Measurements from ENCODE around the gene PARD6B.
"Not testable (repeated sequence)": the region's sequence is repeated elsewhere in the genome, so short reads cannot be mapped to it uniquely, and the experiment has no call there.

The PARD6B gene

DNA sequence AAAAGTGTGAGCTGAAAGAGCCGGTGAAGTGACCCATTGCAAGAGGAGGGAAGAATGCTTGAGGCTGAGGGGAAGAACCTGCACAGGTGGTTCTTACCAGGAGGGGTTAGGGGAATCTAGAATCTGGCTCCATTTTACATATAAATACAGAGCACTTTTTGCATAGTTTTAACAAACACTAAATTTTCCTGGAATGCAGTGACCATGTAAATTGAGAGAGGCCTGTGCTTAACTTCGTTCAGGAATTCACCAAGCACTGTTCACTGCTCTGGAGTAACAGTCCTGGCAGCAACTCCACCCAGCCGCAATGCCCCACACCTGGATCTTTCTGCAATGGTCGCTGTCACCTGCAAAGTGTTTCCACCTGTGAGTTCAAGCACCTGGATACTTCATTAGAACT, 26.9 kb upstream of the PARD6B start:
- DNase-seq: no peak

DNA sequence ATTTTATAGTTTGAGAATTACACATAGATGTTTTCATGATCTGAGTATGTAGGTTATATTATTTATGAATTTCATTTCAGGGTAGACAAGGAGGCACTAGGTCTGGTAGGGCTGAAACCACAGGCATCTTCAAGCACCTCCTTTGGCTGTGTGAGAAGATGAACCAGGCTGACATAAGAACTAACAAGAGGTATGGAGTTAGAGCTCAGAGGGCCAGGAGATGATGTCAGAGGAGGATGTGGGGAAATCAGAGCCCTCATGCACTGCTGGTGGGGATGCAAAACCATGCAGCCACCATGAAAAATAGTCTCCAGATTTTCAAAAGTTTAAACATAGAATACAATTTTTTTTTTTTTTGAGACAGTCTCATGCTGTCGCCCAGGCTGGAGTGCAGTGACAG, 26.4 kb upstream of the PARD6B start:
- DNase-seq: no peak

- no peak for DNase-seq
These were observed 22.3 kb upstream of the PARD6B start for GRCh38 chr20:50708845-50709635.

DNA sequence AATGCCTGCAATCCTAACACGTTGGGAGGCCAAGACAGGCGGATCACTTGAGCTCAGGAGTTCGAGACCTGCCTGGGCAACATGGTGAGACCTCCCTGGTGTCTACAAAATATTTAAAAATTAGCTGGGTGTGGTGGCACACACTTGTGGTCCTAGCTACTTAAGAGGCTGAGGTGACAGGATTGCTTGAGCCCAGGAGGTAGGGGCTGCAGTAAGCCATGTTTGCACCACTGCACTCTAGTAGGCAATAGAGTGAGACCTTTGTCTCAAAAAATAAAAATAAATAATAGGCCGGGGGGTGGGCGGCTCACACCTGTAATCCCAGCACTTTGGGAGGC, 21.8 kb upstream of the PARD6B start:
- no peak for DNase-seq

- DNase-seq: no peak
These were observed 20.8 kb upstream of the PARD6B start for GRCh38 chr20:50710492-50711063.

DNA sequence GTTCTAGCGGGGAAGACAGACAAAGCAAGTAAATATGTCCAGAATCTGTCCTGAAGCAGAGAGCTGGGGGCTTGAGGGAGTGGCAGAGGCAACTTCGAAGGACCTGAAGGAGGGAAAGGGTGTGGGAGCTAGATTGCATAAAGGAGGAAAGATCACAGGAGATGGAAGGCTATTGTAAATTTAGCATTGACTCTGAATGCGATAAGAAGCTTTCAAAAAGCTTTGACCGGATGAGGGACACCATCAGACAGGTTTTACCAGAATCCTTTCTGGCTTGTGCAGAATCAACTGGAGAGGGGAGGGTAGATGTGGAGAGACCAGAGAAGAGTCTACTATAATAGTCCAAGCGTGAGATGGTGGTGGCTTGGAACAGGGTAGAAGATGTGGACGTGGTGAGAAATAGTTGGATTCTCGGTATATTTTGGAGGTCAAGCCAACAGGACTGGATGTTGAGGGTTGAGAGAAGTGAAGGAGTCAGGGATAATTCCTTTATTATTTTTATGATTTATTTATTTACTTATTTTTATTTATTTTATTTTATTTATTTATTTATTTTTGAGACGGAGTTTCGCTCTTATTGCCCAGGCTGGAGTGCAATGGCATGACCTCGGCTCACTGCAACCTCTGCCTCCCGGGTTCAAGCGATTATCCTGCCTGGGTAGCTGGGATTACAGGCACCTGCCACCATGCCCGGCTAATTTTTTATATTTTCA, 20.1 kb upstream of the PARD6B start:
- DNase-seq: no peak

DNA sequence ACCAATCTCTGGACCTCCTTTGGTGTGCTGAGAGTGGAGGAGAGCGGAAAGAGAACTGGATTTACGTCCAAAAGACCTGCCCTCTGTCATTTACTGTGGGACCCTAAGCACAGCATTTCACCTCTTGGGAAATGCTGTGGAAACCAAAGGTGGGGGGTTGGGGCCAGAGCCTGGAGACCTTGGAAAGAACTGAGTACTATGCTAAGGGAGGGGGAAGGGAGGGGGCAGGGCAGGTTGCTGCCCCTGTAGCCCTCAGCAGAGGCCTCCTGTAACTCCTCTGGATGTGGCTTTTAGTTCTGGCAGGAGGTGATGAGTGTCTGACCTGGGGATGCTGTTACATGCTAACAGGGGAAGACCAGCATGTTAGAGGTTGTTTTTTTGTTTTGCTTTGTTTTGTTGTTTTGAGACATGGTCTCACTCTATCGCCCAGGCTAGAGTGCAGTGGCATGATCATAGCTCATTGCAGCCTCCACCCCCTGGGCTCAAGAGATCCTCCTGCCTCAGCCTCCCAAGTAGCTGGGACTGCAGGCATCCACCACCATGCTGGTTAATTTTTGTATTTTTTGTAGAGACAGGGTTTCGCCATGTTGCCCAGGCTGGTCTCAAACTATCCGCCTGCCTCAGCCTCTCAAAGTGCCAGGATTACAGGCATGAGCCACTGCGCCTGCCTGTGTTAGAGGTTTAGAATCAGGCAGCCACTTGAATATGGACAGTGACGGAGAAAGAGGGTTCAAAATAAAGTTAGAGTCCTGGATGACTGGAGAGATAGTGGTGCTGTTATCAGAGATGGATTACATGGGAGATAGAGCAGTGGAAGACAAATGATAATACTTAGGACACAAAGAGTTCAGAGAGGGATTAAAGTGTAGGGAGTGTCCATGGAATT, 18.4 kb upstream of the PARD6B start:
- no peak for DNase-seq

DNA sequence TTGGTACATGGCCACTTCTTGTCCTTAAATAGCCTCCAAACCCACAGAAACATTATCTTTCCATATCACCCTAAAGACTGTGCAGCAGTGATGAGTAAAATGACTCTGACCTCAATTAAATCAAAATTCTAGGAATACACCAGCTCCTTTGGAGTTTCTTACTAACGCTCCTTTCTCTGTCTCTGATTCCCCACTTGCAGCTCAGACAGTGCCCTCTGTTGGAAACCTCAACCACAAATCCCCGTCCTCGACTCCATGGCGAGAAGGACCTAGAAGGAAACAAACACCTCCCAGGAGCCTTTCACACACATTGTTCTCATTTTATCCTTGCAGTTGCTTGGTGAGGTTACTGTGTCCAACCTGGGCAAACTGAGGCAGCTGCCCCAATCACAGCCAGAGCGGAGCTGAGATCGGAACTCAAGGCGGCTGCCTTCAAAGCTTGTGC, 17.7 kb upstream of the PARD6B start:
- DNase-seq: no peak

DNA sequence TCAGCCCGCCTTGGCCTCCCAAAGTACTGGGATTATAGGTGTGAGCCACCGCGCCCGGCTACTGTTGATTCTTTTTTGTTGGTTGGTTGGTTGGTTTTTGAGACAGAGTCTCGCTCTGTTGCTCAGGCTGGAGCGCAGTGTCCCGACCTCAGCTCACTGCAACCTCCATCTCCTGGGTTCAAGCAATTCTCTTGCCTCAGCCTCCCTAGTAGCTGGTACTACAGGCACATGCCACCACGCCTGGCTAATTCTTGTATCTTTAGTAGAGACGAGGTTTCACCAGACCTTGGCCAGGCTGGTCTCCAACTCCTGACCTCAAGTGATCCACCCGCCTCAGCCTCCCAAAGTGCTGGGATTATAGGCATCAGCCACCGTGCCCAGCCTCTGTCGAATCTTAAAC, 17.0 kb upstream of the PARD6B start:
- not testable (repeated sequence) for DNase-seq

DNA sequence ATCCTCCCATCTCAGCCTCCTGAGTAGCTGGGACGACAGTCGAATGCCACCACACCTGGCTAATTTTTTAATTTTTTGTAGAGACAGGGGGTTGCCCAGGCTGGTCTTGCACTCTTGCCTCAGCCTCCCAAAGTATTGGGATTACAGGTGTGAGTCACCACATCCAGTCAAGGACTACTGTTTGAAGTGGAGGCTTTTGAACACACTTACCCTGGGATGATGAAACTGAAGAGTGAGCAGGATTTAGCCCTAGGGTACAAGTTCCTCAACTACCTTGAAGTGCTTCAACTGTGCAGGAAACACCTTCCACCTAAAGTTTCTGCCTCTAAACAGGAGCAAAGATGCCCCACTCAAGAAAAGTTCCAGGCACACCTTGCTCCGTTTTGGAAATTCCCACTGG, 15.7 kb upstream of the PARD6B start:
- no peak for DNase-seq

DNA sequence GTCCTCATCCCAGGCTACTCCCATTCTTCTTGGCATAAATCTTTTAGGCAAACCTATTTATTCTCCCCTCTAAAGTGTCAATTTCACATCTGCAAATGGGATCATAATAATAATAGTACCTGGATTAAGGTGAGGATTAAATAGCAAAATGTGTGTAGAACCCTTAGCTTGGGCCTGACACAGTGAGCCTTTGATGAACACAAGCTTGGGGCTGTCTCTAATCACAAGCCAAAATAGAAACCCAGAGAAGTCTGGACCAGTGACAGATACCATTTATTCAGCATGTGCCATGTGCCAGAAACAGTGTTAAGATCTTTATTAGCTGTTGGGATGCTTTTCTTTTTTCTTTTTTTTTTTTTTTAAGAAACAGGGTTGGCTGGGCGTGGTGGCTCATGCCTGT, 14.9 kb upstream of the PARD6B start:
- DNase-seq: no peak

GRCh38 chr20:50717312-50717711, 14.1 kb upstream of the PARD6B start:
- DNase-seq: no peak

GRCh38 chr20:50717974-50718761, 13.2 kb upstream of the PARD6B start:
- DNase-seq: no peak

DNA sequence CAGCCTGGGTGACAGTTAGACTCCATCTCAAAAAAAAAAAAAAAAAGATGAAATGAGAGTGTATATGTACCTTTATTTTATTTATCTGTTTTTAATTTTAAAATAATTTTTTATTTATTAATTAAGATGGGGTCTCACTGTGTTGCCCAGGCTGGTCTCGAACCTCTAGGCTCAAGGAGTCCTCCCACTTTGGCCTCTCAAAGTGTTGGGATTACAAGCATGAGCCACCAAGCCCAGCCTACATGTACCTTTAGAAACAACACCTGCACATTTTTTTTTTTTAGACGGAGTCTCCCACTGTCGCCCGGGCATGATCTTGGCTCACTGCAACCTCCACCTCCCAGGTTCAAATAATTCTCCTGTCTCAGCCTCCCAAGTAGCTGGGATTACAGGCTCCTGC, 12.1 kb upstream of the PARD6B start:
- DNase-seq: no peak

DNA sequence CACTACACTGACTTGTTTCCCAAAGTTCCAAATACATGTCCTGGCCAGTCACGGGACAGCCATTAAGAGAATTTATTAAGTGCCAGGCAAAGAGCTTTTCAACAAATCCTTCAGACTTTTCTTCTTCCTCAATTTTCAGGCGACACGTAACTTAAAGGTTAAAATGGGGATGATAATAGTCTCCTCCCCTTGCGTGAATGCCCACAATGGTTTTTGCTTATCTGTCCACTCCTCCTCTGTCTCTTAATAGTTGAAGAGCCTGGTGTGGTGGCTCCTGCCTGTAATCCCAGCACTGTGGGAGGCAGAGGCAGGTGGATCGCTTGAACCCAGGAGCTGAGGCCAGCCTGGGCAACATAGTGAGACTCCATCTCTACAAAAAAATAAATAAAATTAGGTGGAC, 11.4 kb upstream of the PARD6B start:
- DNase-seq: no peak

- no peak for DNase-seq
These were observed 10.8 kb upstream of the PARD6B start for GRCh38 chr20:50720582-50720981.

DNA sequence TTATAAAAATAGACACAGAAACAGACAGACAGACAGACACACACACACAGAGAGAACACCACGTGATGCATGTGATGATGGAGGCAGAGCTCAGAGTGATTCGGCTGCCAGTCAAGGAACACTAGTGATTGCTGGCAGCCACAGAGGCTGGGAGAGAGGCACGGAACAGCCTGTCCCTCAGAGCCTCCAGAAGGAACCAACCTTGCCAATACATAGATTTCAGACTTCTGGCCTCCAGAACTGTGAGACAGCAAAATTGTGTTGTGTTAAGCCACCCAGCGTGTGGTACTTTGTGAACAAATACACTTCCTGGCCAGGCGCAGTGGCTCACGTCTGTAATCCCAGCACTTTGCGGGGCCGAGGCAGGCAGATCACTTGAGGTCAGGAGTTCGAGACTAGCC, 9.5 kb upstream of the PARD6B start:
- no peak for DNase-seq

- no peak for DNase-seq
These were observed 8.8 kb upstream of the PARD6B start for GRCh38 chr20:50722424-50723155.

GRCh38 chr20:50723672-50724071, 7.7 kb upstream of the PARD6B start:
- no peak for DNase-seq

- no peak for DNase-seq
These were observed 7.2 kb upstream of the PARD6B start for GRCh38 chr20:50724112-50724725.

All from activated gamma-delta T cell treated with Interleukin-2 at 50 U/mL for 16 hours (primary cell).